ENCODE data around the gene DPP6.

GRCh38 chr7:154306036-154306435, 253.8 kb downstream of the DPP6 start:
- no peak for TF ChIP-seq CTCF (IDR thresholded peaks at IDR 0.05; ENCODE audit: low read depth, low read length)
- no peak for TF ChIP-seq POLR2A (IDR thresholded peaks at IDR 0.05; ENCODE audit: extremely low read depth, insufficient read length)
- no peak for TF ChIP-seq MAX (IDR thresholded peaks at IDR 0.05; ENCODE audit: low read depth, low read length)
